HG02798 (cell line): Measurements from ENCODE around the gene PPFIBP2.

Experiments
- ATAC-seq: cut with Tn5 transposase; IDR thresholded peaks from one replicate; pipeline ENCODE4 v1.9.1; 2021; ENCODE audit warnings: mild to moderate bottlenecking; ENCODE audit not compliant: unreplicated experiment, poor library complexity

Gene PPFIBP2

DNA sequence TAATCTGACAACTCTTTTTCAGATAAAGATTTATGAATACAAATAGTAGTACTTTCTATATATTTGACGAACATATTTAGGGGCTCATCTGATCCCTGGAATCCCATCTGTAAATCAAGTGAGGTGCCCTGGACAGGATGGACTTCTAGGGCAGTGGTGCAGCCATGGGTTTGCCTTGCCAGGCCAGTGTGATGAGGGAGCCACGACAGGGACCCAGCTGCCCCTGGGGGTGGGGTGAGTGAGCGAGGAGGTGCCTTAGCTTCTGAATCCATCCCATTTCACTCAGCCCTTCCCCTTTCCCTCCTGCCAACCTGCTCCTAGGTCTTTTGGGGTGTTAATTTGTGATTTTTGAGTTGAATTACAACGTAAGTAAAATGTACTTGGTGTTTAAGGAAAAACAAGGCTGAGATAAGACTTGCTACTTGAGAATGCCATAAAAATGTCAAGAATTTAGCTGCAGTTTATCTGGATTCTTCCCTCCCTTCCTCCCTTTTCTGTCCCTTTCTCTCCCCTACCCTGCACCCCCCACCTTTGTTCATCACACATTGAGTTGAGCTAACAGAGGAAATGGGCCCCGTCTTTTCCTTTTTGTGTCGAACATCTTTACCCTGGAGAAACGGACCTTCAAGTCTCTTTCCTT lies 60.8 kb downstream of the PPFIBP2 start:
- ATAC-seq: no peak

DNA sequence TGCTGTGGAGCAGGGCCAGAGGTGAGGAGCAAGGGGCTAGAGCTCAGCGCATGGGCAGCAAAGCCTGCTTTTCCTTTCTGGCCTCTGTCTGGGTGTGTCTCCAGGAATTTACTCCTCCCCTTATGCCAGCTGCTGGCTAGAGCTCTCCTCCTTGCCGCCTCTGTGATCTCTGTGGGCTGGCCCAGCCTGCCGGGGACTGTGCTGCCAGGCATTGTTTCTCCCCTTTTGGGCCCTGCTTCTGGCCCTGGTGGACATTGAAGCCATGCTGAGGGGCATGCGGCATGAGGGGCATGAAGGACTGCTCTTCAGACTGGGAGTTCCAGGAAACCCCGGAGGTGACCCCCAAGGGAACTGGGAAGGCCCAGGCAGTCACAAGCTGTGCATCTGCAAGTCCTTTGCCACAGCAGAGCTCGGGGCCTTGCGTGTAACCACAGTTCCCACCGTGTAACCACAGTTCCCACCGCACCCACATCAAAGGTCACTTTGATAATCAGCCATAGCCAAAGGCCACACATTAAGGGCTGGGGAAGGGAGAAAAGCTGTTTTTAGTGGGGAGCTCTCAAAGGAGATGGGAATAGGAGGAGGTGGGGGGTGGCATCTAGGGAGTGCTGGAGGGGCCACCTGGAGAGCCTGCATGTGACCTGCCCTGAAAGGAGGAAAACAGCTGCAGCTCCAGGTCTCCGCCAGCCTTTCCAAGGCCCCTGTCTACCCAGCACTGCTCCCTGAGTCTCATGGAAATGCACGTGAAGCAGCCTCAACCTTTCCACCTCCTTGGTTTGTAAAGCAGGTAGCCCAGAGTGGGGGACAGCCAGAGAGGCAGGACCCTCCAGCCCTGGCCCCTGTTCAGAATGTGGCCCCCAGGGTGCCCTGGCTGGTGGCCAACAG lies 62.3 kb downstream of the PPFIBP2 start:
- no peak for ATAC-seq

DNA sequence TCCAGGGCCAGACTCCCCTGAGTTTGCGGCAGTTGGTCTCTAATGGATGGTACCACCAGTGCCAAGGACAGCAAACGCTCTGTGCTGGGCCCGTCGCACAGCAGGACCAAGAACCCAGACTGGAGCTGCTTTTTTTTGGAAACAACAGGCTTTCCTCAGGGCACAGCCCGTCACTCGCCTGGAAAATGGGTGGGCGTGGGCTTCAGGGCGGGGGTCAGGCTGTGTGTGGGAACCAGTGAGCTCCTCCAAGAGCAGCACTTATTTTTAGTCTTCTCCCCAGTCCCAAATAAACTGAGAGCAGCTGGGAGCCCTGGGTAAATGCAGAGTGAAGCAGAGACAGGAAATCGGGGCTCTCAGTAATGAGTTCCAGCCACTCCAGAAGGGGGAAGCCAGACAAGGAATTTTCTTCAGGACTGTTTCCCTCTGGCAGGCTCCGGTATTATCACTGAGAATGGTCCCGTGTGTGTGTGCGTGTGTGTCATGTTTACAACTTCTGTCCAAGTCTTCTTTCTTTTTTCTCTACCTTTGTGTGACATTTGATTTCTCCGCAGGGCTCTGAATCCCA lies 63.0 kb downstream of the PPFIBP2 start:
- ATAC-seq: no peak

DNA sequence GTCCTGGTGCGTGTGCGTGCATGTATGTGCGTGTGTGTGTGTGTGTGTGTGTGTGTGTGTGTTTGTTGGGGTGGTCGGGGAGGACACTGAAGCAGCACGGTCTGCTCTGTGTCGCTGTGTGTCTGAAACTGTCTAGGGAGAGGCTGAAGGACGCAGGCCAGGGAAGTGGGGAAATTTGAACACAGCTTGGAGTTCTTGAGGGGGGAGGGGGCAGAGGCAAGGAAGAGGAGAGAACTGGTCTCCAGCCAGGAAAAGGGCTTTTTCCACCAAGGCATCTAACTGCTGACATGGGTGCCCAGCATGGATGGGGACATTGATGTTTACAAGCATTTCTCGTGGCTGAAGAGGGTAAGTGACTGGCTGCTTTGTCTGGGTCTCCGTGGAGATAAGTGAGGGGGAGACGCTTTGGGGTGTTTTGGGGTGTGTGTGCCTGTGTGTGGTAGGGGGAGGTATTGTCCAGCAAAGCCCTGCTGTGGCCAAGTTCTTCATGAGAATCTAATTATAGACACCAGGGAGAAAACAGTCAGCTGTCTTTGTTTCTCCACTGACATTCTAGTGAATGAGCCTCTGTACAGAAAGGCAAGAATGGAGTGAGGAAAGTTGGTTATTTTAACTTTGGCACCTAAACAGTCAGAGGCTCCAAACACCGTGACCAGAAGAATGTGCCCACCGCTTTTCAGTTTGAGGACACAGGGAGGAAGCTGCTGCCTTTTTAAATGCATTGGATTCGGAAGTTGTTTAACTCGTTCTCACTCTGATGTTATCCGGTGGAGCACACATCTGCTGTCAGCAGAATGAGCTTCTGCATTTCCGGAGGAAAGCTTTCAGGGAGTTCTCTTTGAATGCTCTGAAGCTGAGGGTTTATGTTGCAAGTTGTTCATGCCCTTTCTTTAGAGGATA lies 63.7 kb downstream of the PPFIBP2 start:
- ATAC-seq: no peak

DNA sequence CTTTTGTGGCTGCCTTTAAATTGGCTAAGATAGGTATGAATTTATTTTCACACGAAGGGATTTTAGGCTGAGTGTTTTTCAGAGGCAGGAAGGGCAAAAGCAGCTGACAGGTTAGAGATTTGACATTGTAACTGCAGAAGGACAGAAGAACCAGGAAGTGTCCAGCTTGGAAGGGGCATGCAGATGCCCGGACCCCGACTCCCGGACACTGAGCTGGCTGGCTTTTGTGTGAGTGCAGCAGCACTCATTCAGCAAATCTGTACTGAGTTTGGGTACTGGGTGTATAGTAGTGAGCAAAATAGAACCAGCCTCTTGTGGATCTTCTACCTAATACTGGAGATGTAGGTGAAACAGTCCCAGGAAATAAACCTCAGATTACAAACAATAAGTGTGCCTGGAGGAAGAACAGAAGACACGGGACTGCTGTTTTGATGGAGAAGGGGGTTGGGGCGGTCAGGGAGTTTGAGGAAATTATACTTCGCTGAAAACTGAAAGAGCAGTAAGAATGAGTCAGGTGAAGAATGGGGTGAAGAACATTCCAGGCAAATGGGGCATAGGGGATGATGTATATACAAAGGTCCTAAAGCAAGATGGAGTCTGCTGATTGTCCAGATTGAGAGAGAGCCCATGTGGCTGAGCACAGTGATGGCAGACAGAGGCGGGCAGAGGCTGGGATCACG lies 64.6 kb downstream of the PPFIBP2 start:
- no peak for ATAC-seq

DNA sequence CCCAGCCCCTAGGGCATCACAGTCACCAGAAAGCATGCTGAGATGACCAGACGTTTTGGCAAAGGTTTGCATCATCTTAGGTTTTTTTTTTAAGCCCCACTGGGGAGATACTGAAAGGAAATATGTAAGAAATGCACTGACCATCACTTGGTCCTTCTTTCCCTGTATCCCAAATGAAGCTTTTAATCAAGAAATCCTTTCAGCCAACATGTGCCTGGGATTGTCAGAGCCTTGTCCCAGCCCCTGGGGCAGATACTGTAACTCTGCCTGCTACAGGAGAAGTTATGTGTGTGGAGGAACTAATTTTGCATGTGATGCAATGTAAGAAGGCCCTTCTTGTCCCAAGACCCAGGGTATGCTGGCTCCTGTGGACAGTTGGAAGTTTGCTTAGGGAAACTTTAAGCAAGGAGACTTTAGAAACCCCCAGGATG lies 65.6 kb downstream of the PPFIBP2 start:
- ATAC-seq: peak; percentile 21

DNA sequence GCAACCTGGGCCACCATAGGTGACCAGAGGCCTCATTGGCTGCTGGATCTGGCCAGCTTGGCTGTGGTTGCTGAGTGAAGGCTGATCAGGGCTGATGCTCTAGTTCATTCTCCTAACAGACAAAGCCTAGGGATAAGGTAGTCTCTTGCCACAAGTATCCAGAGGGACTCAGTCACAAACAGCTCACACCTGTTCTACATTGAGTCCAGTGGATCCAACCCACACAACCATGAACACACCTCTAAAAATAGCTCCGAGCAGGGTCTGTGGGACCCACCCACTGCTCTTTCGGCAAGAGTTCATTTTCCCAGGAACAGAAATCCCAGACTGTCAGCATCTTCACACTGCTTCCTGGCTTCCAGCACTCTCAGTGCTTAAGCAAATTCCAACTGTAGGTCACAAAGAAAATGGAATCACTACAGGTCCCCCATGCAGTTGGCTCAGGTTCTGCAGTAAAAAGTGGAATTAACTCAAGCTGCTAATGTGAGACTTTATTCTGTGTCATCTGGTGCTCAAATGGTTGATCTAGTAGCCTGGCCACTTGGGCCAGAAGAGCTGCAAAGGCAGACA lies 67.3 kb downstream of the PPFIBP2 start:
- no peak for ATAC-seq

DNA sequence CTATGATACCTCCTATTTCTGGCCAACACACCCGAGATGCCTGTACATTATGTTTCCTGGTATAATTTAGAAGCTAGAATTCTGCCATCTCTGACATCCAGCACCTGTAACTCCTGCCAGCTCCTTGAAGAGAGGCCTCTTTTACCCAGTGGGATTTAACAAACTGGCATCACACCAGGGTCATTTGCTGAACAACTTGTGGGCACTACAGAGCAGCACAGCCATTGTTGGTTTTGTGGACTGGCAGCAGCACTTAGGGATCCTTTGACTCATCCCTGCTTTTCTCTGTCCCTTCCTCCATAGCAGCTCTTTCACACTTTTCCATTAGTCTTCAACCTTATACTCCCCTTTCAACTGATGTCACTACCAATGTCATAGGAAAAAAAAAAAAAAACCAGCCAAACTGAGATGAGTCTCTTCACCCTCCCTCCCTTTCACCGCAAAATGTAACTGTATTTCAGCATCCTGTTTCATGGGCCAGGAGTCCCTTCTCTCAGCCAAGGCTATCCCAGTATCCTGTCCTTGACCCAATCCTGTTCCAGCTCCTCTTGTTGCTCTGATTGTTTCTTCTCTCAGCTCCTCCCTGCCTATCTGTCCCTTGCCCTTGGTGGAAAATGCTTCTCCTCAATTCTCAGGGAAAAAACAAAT lies 68.7 kb downstream of the PPFIBP2 start:
- no peak for ATAC-seq

DNA sequence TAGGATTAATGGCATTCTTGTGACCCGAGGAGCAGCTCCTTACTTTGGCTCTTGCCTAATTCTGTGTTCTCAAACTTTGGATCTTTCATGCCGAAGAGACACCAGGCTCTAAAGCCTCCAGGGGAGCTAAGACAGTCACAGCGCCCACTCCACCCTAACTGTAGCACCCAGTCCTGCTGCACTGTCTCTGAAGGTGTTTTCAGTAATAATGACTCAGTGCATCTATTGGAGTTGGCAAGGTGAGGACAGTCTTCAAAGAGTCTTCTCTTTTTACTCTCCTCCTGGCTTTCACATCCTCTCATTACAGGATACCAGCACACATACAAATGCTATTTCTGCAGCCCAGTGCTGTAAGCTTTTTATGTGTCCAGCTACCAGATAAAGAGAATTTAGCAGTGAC lies 69.4 kb downstream of the PPFIBP2 start:
- no peak for ATAC-seq

DNA sequence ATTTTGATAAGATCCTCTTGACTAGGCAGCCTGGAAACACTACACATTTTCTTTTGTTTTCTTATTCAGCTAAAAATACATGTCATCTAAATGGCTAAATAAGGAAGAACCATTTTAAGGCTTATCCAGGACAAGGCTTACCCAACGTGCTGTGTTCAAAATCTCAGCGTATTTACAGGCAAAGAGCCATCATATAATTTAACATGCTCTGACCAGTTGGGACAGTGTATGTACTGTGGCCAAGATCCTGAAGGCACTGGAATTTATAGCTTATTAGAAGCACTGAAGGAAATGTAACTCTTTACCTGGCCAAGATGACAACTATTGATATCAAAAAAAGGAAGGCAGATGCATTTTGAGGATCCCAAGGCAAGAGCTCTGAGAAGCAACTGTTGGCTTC lies 71.1 kb downstream of the PPFIBP2 start:
- ATAC-seq: no peak

DNA sequence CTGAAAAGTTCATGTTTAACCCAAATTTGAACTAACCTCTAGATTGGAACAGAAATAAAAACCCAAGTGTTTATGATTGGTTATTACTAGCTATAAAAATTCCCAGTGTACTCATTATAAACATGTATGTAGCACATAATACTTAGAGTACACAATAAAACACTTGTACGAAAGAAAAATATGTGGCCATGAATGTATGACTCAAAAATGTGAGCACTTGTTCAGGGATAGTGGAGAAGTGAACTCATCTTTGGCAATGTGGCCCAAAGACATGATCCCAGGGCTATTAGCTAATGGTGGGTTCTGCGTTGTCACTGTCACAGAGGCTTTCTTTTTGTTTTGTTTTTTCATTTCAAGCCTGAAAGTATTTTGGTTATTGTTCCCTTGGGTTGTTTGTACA lies 72.0 kb downstream of the PPFIBP2 start:
- ATAC-seq: no peak

DNA sequence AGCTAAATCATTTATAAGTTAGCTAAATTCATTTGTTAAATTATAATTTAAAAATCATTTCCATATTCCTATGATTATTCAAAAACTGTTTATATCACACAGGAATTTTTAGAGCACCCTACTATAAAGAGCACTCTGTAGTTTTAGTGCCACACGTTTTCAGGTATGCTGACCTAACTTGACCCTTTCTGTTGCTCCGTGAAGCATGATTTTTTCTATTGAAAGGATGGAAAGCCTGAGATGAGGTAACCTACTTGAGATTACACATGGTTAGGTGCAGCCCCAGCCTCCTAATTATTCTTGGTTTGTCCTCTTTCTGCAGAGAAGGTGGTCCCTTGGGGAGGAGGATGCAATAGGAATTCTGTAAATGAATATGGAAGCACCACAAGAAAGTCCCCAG lies 72.6 kb downstream of the PPFIBP2 start:
- no peak for ATAC-seq

DNA sequence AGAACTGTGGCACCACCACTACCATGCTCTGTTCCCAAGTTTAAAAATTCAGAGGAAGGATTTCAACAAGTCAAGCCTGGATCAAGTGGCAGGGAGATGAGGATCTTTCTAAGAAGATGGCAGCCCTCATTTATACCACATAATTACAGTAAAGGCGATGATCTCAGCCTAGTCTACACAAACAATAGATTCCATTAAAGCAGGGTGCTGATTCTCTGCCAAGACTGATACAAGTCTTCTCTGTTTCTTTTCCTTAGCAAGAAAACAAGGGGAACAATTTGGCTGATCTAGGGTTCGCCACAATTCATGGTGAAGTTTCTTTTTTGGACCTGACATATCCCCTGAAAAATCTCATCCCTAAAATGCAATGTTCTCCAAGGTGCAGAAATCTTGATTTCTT lies 73.9 kb downstream of the PPFIBP2 start:
- ATAC-seq: no peak

DNA sequence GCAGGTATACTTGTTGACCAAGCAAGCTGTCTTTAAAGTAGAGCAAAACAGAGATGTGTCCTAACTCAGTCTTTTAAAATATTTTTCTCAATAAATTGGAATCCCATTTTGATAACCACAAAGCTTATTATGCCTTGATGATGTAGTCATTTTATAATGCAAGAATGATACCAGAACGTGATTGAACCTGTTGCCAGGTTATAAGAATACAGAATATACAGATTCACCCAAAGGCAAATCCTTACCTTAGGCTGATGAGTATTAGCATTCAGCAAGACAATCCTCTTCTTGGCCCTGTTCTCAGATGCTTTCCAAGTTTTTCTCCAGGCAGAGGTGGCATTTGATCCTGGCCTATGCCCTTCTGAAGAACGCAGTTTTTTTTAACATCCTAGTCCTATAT lies 76.1 kb downstream of the PPFIBP2 start:
- no peak for ATAC-seq

DNA sequence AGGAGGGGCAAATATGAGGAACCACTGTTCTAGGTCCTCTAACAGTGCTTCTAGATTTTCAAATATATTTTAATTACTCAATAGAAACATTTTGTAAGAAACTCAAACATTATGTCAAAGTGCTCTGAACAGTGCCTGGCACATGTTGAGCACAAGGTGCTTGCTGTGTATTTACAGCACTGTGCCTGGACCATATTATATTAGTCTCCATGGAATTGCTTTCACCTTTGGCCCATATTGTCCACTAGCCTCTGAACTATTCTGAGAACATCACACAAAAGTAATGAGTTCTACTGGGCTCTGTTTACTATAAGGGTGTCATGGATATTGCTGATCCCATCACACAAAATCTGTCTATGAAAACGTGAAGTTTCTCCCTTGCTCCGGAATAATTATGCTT lies 76.7 kb downstream of the PPFIBP2 start:
- ATAC-seq: no peak

DNA sequence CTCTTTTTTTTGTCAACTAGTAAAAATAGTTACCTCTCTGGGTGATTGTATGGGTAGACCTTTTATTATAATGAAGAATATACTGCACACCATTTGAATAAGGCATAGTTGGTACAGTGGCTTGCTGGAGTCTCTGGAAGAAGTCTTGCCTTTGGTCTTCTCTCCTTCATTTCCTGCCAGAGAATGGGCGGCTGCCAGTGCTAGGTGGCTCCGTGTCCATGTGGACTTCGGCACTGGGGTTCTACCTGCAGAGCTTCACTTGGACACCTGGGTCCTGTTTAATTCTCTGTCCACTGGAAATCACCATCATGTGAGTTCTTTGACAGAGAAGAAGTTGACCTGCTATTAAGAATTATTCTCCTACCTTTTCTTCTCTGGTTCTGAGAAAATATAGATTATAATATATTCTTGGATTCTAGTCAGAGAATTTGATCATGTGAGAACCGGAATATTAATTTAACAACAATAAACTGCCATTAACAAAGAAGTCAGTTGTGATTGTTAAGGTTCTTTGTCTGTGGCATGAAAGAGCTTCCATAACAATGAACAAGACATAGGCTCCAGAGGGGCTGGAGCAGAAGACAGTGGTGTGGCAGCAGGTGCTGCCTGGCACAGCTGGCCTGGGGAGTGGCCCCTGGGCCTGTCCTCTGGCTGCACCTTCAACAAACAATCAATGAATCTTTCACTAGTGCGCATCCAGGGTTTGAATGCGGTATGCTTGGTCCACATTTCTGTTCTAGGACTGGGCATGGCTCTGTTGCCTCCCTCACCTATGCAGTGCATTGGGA lies 77.5 kb downstream of the PPFIBP2 start:
- no peak for ATAC-seq

DNA sequence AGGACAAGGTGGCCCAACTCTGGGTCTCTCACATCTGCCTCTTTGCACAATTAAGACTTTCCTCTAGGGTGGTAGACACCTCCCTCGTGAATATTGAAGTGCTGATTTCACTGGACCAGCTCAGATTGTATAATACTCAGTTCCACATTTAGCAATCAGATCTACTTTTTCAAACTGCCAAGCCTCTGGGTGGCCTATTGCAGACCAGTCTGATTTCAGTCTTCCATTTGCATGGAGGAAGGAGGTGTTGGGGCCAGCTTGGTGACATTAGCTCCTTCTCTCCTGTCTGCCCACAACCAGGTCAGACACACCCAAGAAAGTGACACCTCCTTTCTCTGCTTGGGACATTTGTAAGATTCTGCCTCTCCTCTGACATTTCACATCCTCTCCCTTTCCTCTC lies 78.2 kb downstream of the PPFIBP2 start:
- peak; percentile 54 for ATAC-seq

DNA sequence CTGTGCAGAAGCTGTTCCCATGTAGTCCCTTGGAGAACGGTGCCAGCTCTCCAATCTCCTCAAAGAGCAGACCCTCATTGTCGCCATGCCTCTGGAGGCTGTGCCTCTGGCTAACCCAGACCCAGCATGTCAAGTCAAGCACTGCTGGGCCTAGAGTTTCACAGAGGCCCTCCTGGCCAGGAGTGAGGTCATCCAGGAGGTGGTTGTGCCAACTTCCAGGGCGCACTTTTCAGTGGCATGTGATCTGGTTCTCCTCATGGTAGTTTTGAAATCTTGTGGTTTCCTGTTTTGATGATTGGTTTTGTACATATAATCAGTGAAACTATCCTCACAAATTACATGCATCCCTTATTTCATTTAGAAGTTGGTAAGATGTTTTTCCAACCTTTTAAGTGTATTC lies 78.9 kb downstream of the PPFIBP2 start:
- no peak for ATAC-seq
